Heart left ventricle (tissue), 16 donors: ENCODE results near the gene COL4A6. TPM values are rescaled to one million over a fixed set of nuclear protein-coding genes. Genes with fewer than 3 reads are reported as not detected.

Source experiments
- ATAC-seq, 4 donors: fragments of 200-7000 bp; cut with Tn5 transposase; one replicate each; pipeline ENCODE4 v1.9.1; 2020 to 2022; ENCODE audit warnings: moderate library complexity in 4 of 4, mild to moderate bottlenecking in 3 of 4, moderate number of reproducible peaks in 1 of 4
- DNase-seq, 5 donors: peaks; one replicate each; pipeline ENCODE4 v3.0.0-alpha.2; 2020
- H3K27ac ChIP-seq, 12 donors: fragments of 200-600 bp; sonication (generic) in 4 of 12; one replicate each; pipeline versions ENCODE4 v1.5.0 to v1.8.0; 2016 to 2022; ENCODE audit warnings: mild to moderate bottlenecking in 2 of 12
- H3K27me3 ChIP-seq, 9 donors: fragments of 200-600 bp; sonication (generic) in 2 of 9; one replicate each; pipeline versions ENCODE4 v1.5.1 to v1.8.0; 2016 to 2022; ENCODE audit warnings: mild to moderate bottlenecking in 3 of 9
- H3K36me3 ChIP-seq, 9 donors: fragments of 200-600 bp; sonication (generic) in 2 of 9; one replicate each; pipeline versions ENCODE4 v1.5.0 to v1.8.0; 2018 to 2022; ENCODE audit warnings: mild to moderate bottlenecking in 2 of 9
- H3K4me1 ChIP-seq, 12 donors: fragments of 200-600 bp; sonication (generic) in 4 of 12; one replicate each; pipeline versions ENCODE4 v1.5.0 to v1.8.0; 2016 to 2022; ENCODE audit warnings: mild to moderate bottlenecking in 3 of 12
- H3K4me3 ChIP-seq, 12 donors: fragments of 200-600 bp; sonication (generic) in 4 of 12; one replicate each; pipeline versions ENCODE4 v1.5.0 to v1.8.0; 2017 to 2022; ENCODE audit warnings: mild to moderate bottlenecking in 9 of 12, moderate library complexity in 4 of 12
- H3K9me3 ChIP-seq, 12 donors: fragments of 200-600 bp; sonication (generic) in 4 of 12; one replicate each; pipeline versions ENCODE4 v1.5.0 to v1.8.0; 2016 to 2022; ENCODE audit warnings: mild to moderate bottlenecking in 1 of 12
- POLR2A ChIP-seq, 2 donors: fragments of 450-650 bp; IDR thresholded peaks; one replicate each; pipeline ENCODE4 v1.6.1; 2017; ENCODE audit warnings: antibody characterized with exemption in 2 of 2, mild to moderate bottlenecking in 2 of 2, moderate library complexity in 2 of 2
- WGBS, 4 donors: extraction: QIAGEN DNeasy Blood & Tissue Kit in 2 of 4; methylation state at CpG; one replicate each; pipeline versions ENCODE4 v1.1.5 to v1.1.7; 2013 to 2018; 5-methylcytosine and 5-hydroxymethylcytosine counted together
- intact Hi-C, 10 donors: fragments of 100-400 bp; cut with DNase I; formaldehyde crosslinking; loops; one replicate each; pipeline versions ENCODE4 v1.11.1 to v1.14.2; 2022
- polyA plus RNA-seq, 2 donors: library from polyadenylated mRNA; stranded (reverse); fragments of 200-250 nt; gene quantifications; one replicate each; pipeline ENCODE4 v1.2.3, GENCODE V29; 2013
- total RNA-seq, 9 donors: library from RNA; depleted of rRNA in 2 of 9; stranded (reverse); fragments of >200 nt in 2 of 9; fragmentation: NEBNext Ultra II Directional in 3 of 9; extraction: Animal tissue kit (Norgen Biotek cat#: 25700) in 3 of 9; gene quantifications; one replicate each; pipeline versions ENCODE4 v1.1.0 to v1.2.4, GENCODE V29; 2016 to 2023
- TF ChIP-seq, protein P1 (sequence below), 12 donors: fragments of 200-600 bp; sonication (generic) in 4 of 12; IDR thresholded peaks; one replicate each; pipeline versions ENCODE4 v1.5.0 to v1.8.0; 2018 to 2022; ENCODE audit warnings: antibody characterized with exemption in 12 of 12, mild to moderate bottlenecking in 5 of 12
- donor health status: ischemic (EF 13 %, LVEDD 7.1; RV severe dilation, severe dysfunction).
- donor health status: healthy with polysubstance abuse.
- donor health status: DM: no; HTN: yes; CAD: no.
- donor health status: DM: no; HTN: no; CAD: no.
- donor health status: ischemic (EF 25% LVEDD 6.9; RV normal size, moderate dysfunction).
- donor health status: ischemic (EF 25% LVEDD 5.7; RV mildly dilated, moderate dysfunction).
- donor health status: healthy.
- donor health status: DM: yes; HTN: yes; CAD: no.
- donor health status: ischemic (EF 35%, LVEDD 5.7; RV mildly dilated, moderate dysfunction).
- donor health status: nonischemic (EF 11% LVEDD 7.7; RV severe dilation, severe dysfunction).
- donor health status: DM: yes; HTN: yes; CAD: no.
- donor health status: PGD.
- donor health status: ischemic (EF 29% LVEDD 5.4; RV normal size, mild dysfunction).
- donor health status: nonischemic (EF 23%, LVEDD 6.1; RV moderate dilation, normal function).

Gene COL4A6
- total and polyA plus RNA-seq, 11 donors, result 2.9 to 14.0 (median 7.2) TPM

DNA sequence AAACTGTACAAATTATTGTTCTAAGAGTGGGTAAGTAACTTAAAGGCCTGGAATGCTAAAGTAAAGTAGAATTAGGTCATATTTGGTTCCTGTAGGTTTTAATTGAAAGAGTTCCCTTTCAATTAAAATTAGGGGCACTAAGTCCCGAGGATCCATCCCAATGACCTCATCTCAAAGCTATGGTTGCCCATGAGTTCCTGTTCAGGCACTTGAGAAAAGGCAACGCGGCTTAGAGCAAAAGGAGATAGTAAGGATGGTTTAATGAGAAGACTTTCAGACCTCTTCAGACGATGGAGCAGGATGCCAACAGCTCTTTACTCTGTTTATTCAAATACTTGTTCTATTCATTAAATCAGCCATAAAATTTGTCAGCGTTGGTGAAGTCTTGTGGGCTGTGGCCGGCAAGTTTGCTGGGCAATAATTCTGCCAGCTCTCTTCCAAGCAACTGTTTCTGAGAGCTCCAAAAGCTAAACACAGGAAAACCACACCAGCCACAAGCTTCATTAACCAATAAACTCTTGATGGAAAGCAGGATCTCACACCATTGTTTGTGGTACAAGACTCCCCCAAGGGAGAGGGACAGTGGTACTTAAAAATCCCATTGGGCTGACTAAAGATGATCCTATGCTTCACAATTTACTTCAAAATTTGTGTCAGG lies 167.4 kb downstream of the COL4A6 start:
- no peak for ATAC-seq
- H3K4me3 ChIP-seq, result no peak overlapping the region
- H3K27me3 ChIP-seq, result peaks cover 0 to 41% (median 0%) of the 10 kb centered on the region in 9 donors
- peaks cover 0 to 3% (median 0%) of the 10 kb centered on the region in 12 donors for H3K9me3 ChIP-seq
- TF ChIP-seq, protein P1, sequence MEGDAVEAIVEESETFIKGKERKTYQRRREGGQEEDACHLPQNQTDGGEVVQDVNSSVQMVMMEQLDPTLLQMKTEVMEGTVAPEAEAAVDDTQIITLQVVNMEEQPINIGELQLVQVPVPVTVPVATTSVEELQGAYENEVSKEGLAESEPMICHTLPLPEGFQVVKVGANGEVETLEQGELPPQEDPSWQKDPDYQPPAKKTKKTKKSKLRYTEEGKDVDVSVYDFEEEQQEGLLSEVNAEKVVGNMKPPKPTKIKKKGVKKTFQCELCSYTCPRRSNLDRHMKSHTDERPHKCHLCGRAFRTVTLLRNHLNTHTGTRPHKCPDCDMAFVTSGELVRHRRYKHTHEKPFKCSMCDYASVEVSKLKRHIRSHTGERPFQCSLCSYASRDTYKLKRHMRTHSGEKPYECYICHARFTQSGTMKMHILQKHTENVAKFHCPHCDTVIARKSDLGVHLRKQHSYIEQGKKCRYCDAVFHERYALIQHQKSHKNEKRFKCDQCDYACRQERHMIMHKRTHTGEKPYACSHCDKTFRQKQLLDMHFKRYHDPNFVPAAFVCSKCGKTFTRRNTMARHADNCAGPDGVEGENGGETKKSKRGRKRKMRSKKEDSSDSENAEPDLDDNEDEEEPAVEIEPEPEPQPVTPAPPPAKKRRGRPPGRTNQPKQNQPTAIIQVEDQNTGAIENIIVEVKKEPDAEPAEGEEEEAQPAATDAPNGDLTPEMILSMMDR (IDR thresholded peaks at IDR 0.05), result no peak
- no peak for TF ChIP-seq POLR2A (IDR thresholded peaks at IDR 0.05)
- intact Hi-C loops, result no loop called here
- no peaks in the 10 kb centered on the region for H3K36me3 ChIP-seq
- DNase-seq, result no peak
- no peaks in the 10 kb centered on the region for H3K4me1 ChIP-seq
- 58 to 72% (median 65%) methylated on average over 6 of the region's 6 CpGs for WGBS, 4 donors
- H3K27ac ChIP-seq, result no peak overlapping the region

DNA sequence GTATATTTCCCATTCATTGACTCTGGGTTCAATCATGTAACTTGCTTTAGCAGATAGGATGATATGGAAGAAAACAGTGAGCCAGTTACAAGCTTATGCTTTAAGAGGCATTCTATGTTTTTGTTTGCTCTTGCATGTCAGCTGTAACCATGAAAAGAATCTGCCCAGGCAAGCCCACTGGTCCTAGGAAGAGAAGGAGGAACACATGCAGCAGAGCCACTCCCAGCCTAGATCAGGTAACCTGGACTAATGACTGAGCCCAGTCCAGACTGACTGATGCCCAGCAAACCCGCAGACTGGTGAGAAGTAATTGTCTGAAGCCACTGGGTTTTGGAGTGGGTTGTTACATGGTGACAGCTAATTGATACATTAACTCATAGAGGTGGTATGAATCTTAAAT lies 167.9 kb downstream of the COL4A6 start:
- DNase-seq (no peak), ATAC-seq (no peak)
- WGBS, 4 donors, result 38 to 94% (median 75%) methylated on average over 1 of the region's 1 CpG
- Histone ChIP-seq H3K9me3 (peaks cover 0 to 3% (median 0%) of the 10 kb centered on the region in 12 donors), H3K27ac (no peak overlapping the region), H3K27me3 (peaks cover 0 to 40% (median 0%) of the 10 kb centered on the region in 9 donors), H3K4me1 (no peaks in the 10 kb centered on the region), H3K36me3 (no peaks in the 10 kb centered on the region), H3K4me3 (no peak overlapping the region)
- intact Hi-C loops, result no loop called here
- no peak for TF ChIP-seq POLR2A (IDR thresholded peaks at IDR 0.05)
- TF ChIP-seq, protein P1 (IDR thresholded peaks at IDR 0.05), result no peak

GRCh38 chrX:108268434-108269080 lies 169.7 kb downstream of the COL4A6 start:
- 61 to 84% (median 72%) methylated on average over 4 of the region's 4 CpGs for WGBS, 4 donors

GRCh38 chrX:108267557-108267956 lies 170.7 kb downstream of the COL4A6 start:
- Histone ChIP-seq H3K27me3 (peaks cover 0 to 30% (median 0%) of the 10 kb centered on the region in 9 donors), H3K4me1 (no peaks in the 10 kb centered on the region), H3K27ac (no peak overlapping the region), H3K36me3 (no peaks in the 10 kb centered on the region), H3K4me3 (no peak overlapping the region), H3K9me3 (no peaks in the 10 kb centered on the region)
- TF ChIP-seq, protein P1 (IDR thresholded peaks at IDR 0.05), result no peak
- no peak for TF ChIP-seq POLR2A (IDR thresholded peaks at IDR 0.05)
- WGBS, 4 donors, result 23 to 38% (median 32%) methylated on average over 2 of the region's 2 CpGs
- DNase-seq (no peak), ATAC-seq (no peak)
- intact Hi-C loops, result no loop called here

More at GRCh38 chrX:108268434-108269080, 169.7 kb downstream of the COL4A6 start:
- H3K4me3 ChIP-seq, result no peak overlapping the region
- H3K27me3 ChIP-seq, result peaks cover 0 to 30% (median 0%) of the 10 kb centered on the region in 9 donors
- intact Hi-C loops, result no loop called here
- no peaks in the 10 kb centered on the region for H3K4me1 ChIP-seq
- no peak overlapping the region for H3K27ac ChIP-seq
- peak in 1 of 5 donors; percentile 24 for DNase-seq
- peaks cover 0 to 1% (median 0%) of the 10 kb centered on the region in 12 donors for H3K9me3 ChIP-seq
- ATAC-seq, result peak in 1 of 4 donors; percentile 71
- TF ChIP-seq POLR2A (IDR thresholded peaks at IDR 0.05), result no peak
- TF ChIP-seq, protein P1 (IDR thresholded peaks at IDR 0.05), result no peak
- no peaks in the 10 kb centered on the region for H3K36me3 ChIP-seq
